NCI-H510A (cell line): ENCODE data around the gene WWP2.

Source experiments
- DNase-seq: peaks from one replicate; lab custom pipeline; 2025; lab: John Stamatoyannopoulos, UW

Gene WWP2

GRCh38 chr16:69890114-69890891 is 128.2 kb downstream of the WWP2 start:
- peak; percentile 41 for DNase-seq

GRCh38 chr16:69890892-69891282 is 128.8 kb downstream of the WWP2 start:
- no peak for DNase-seq

DNA sequence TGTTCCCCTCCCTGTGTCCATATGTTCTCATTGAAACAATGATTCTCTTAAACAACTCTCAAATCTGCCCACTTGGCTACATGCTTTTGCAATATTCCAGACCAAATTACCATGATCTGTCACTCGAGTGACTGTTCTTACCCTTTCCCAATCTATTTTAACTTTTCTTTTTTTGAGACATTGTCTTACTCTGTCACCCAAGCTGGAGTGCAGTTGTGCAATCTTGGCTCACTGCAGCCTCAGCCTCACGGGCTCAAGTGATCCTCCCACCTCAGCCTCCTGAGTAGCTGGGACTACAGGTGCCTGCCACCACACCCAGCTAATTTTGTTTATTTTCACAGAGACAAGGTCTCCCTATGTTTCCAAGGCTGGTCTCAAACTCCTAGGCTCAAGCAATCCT is 130.2 kb downstream of the WWP2 start:
- no peak for DNase-seq

DNA sequence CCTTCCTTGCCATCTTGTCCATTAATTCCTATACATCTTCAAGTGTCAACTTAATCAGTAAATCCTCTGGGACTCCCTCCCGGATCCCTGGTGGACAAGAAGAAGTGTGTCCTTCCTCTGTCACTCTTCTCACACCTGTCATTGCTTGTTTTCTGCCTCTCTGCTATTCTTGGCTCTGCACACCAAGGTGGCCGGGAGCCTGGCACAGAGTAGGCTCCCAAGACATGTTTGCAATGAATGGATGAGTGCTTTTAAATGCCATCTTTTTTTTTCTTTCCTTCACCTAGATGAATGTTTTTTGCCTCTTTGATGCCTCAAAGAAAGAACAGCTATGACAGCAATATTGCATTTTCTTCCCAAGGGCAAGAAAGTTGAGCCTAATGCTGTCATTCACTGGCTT is 131.0 kb downstream of the WWP2 start:
- DNase-seq: no peak

GRCh38 chr16:69894676-69895075 is 132.5 kb downstream of the WWP2 start:
- DNase-seq: no peak

- no peak for DNase-seq
These were observed 141.8 kb downstream of the WWP2 start for GRCh38 chr16:69903865-69904415.

- no peak for DNase-seq
These were observed 142.5 kb downstream of the WWP2 start for GRCh38 chr16:69904495-69905170.

DNA sequence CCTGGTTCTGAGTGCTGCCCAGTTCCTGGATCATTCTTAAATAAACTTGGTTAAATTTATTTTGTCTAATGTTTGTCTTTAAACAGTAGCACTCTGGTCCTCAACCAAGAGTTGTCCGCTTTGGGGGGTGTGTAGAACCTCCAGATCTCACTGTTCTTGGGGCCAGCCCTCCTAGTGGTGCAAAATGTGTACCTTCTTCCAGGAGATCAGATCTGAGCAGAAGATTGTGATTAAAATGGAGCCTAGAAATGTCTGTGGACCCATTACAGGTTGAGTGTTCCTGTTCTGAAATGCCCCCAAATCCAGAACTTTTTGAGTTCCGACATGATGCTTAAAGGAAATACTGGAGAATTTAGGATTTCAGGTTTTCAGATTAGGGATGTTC is 143.0 kb downstream of the WWP2 start:
- DNase-seq: no peak

DNA sequence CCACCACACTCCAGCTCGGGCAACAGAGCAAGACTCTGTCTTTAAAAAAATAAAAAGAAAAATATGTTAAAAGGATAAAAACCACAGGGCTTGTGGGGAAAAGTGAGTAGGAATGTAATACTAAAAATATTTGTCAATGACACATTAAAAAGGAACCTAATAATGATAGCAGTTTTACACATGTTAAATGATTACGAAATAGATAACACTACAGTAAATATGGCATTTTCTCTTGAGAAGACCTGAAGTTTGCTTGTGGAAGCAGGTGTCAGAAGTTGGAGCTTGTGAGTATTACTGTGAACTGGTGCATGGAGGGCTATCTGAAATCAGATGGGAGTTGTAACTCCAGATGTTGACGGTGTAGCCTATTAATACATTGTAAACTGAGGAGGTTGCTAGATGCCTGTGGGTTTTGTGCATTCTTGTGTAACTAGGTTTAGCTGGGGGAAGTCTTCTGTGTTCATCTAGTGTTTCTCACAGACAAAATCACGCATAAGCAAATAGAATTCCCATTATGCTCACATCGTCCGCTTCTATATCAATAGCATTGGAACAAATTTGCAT is 144.8 kb downstream of the WWP2 start:
- no peak for DNase-seq

DNA sequence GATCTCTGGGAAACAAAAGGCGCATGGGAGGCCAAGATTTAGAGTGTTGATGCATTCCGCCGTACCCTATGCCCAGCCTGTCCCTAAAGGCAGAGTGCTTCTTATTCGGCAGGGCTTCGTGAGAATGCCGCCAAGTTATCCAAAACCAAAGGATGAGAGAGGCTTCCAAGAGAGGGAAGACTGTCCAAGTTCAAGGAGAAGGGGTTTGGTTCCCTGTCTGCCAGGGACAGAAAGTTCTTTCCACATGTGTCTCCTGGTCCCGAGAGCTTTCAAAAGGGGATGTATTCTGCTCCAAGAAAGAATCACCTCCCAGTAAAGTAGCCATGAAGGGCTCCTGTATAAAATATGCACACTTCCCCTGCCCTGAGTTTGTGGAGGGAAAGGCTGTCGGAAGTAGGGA is 146.9 kb downstream of the WWP2 start:
- no peak for DNase-seq

GRCh38 chr16:69909760-69910159 is 147.6 kb downstream of the WWP2 start:
- no peak for DNase-seq

DNA sequence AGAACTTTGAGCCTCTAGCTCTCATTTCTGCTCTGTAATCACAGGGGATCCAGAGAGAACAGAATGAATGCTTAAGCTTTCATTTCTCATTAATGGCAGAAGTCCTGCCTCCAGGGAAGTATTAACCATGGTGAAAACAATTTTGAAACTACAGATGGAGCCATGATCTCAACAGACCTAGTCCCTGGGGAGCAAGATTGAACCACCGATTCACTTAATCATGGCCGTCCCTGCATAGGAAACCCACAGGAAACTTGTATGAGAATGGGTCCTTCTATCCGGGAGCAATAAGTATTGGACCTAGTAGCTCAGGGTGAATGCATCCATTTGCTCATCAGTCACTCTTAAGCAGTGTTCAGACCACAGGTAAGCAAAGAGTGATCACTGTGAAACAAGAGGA is 148.8 kb downstream of the WWP2 start:
- no peak for DNase-seq

- DNase-seq: no peak
These were observed 154.3 kb downstream of the WWP2 start for GRCh38 chr16:69916462-69916861.

- no peak for DNase-seq
These were observed 155.2 kb downstream of the WWP2 start for GRCh38 chr16:69917311-69917710.

GRCh38 chr16:69917739-69918138 is 155.6 kb downstream of the WWP2 start:
- DNase-seq: no peak

GRCh38 chr16:69918241-69918640 is 156.1 kb downstream of the WWP2 start:
- DNase-seq: no peak

DNA sequence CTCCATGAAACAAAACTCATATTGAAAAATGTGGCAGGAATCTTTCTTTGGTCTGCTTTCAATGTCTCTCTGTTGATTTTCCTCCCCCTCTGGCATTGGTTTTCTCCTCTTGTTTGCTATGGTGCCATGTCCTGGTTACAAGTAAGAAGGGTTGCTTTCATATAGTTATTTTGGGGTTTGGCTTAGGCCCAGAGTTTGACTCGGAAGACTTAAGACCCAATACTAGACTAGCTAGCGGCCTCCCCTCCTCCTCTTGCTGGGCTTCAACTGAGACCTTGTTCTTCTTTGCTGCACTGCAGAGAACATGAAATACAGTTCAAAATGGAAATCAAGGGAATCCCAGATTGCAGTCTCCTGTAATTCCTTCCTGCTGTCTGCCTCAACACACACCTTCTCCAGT is 159.0 kb downstream of the WWP2 start:
- DNase-seq: no peak

DNA sequence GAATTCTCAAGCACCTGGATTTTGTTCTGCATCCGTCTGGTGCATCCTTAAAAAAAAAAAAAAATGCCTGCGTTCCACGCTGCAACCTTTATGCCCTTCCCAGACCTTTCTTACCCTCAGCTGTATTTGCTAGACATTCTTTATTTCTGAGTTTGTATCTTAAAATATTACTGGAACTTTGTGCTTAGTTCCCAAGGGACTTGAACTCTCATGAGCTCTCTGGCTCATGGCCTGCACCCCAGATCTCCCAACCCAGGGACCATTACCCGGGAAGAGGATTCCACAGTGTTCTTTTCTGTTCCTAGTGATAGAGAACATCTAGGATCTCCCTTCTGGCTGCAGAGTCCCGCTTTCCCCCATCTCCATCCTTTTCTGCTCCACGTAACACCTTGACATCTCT is 160.1 kb downstream of the WWP2 start:
- no peak for DNase-seq

GRCh38 chr16:69924041-69924775 is 162.1 kb downstream of the WWP2 start:
- DNase-seq: no peak

DNA sequence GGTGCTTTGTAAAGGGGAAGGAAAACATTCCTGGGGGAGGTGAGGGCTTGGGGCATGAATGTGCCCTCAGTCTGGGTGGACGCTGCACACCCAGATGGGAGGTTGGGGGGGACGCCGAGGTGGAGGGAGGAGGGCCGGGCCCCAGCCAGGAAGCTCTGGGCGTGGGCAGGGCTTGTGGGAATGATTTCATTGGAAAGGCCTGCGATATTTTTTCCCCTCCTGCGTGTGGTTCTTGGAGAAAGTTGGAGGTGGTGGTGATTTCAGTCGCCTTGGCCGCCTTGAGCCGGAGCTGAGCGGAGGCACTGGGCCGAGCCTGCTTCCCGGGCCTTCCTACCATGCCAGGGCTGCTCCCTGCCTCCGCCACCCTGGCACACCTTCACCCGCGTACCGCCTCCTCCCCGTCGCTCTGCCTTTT is 162.7 kb downstream of the WWP2 start:
- no peak for DNase-seq

- no peak for DNase-seq
These were observed 163.2 kb downstream of the WWP2 start for GRCh38 chr16:69925311-69925710.

DNA sequence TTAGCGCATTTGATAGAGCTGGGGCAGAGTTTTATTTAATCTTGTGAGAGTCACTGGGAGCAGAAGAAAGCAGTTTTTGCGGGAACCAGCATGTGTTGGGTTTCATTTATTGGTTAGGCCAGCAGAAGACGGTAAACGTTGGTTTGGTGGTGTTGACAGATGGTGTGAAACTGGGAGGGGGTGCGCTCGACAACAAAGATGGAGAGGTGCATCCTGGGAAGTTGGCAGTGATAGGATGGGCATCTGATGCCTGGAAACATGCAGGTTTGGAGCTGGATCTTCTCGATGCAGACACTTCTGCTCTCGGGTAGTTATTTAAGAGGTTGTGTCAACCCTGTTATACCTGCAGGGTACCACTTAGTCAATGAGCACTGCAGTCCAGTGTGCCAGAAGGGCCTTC is 164.1 kb downstream of the WWP2 start:
- DNase-seq: no peak
